SU-DHL-6 (cell line): ENCODE results near the gene CR1.
"Not testable (repeated sequence)": the region's sequence is repeated elsewhere in the genome, so short reads cannot be mapped to it uniquely, and the experiment has no call there.

Experiments used
- EZH2phosphoT487 ChIP-seq: fragments of 200-600 bp; sonication (generic), shearing (Covaris generic); conservative IDR thresholded peaks from 2 replicates; pipeline ENCODE4 v1.6.1; 2018; ENCODE audit warnings: mild to moderate bottlenecking, antibody characterized with exemption, low read length, moderate library complexity, mixed read lengths
- TF ChIP-seq, protein P1 (sequence below): fragments of 200-600 bp; sonication (generic); IDR thresholded peaks from one replicate; pipeline ENCODE4 v1.5.1; 2017; ENCODE audit warnings: antibody characterized with exemption, mild to moderate bottlenecking, low read length, moderate library complexity; ENCODE audit not compliant: insufficient read depth, poor library complexity, severe bottlenecking

DNA sequence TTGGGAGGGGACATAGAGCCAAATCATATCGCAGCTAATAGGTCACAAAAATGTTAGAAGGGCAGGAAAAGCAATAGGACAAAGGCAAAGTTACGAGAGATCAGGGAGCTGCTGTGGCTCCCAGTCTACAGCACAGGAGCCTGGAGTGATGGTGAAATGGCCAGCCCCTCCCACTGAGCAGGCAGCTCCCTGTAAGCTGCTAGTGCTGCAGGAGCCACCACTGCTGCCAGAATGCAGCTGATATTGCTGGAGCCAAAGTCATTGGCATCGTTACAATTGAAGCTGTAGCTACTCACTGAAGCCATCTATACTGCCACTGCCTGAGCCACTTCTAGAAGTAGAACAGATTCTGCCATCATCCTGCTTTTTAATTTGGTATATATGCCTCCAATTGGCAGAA, 29.3 kb downstream of the CR1 start:
- TF ChIP-seq, protein P1, sequence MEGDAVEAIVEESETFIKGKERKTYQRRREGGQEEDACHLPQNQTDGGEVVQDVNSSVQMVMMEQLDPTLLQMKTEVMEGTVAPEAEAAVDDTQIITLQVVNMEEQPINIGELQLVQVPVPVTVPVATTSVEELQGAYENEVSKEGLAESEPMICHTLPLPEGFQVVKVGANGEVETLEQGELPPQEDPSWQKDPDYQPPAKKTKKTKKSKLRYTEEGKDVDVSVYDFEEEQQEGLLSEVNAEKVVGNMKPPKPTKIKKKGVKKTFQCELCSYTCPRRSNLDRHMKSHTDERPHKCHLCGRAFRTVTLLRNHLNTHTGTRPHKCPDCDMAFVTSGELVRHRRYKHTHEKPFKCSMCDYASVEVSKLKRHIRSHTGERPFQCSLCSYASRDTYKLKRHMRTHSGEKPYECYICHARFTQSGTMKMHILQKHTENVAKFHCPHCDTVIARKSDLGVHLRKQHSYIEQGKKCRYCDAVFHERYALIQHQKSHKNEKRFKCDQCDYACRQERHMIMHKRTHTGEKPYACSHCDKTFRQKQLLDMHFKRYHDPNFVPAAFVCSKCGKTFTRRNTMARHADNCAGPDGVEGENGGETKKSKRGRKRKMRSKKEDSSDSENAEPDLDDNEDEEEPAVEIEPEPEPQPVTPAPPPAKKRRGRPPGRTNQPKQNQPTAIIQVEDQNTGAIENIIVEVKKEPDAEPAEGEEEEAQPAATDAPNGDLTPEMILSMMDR: not testable (repeated sequence)
- not testable (repeated sequence) for TF ChIP-seq EZH2phosphoT487
